HCT116 (cell line): ENCODE results near the gene MZB1. TPM values are rescaled to one million over a fixed set of nuclear protein-coding genes. Genes with fewer than 3 reads are reported as not detected.

Experiments
- ATAC-seq: fragments of 200-7000 bp; cut with Tn5 transposase; 2 replicates; pipeline ENCODE4 v1.9.1; 2020; ENCODE audit warnings: mild to moderate bottlenecking, moderate library complexity
- BruUV-seq: library from RNA; stranded (reverse); fragments of 400-500 nt; replicated peaks from 2 replicates; lab custom pipeline; 2021; lab: Mats Ljungman, UMichigan
- CTCF ChIA-PET: fragments of 300-600 bp; sonication (Branson Sonifier 250); formaldehyde crosslinking; loops from one replicate; lab custom pipeline; 2021; ENCODE audit warnings: antibody characterized with exemption; lab: Charles Lee
- POLR2A ChIA-PET: fragments of 300-600, 350-600 bp; sonication (Branson Sonifier 250); formaldehyde crosslinking; loops from one replicate; lab custom pipeline; 2021; ENCODE audit warnings: antibody characterized with exemption; lab: Charles Lee
- RAD21 ChIA-PET, 2 experiments: fragments of 300-600 bp; sonication (Branson Sonifier 250); formaldehyde crosslinking; loops; one replicate each; lab custom pipeline; 2023; ENCODE audit warnings: low total read pairs in 2 of 2; ENCODE audit not compliant: uncharacterized antibody in 2 of 2, unreplicated experiment in 2 of 2, low non-redundant PET in 1 of 2; lab: Charles Lee
- DNase-seq: peaks from one replicate; pipeline ENCODE4 v3.0.0-alpha.2; 2010; ENCODE audit warnings: low read depth, low spot score
- H2AFZ ChIP-seq: fragments of 200-600 bp; shearing (Covaris generic), sonication (generic); 2 replicates; pipeline ENCODE4 v1.6.1; 2017; ENCODE audit warnings: low read depth, mixed run types, mixed read lengths, antibody characterized with exemption, low read length; ENCODE audit not compliant: poor library complexity, severe bottlenecking
- H3K27ac ChIP-seq: 2 replicates; pipeline ENCODE4 v1.5.1; 2012; ENCODE audit warnings: low read depth, low read length
- H3K27me3 ChIP-seq: fragments of 200-600 bp; sonication (generic); 2 replicates; pipeline ENCODE4 v1.6.1; 2016; ENCODE audit warnings: mixed run types, low read length, mixed read lengths; ENCODE audit not compliant: insufficient read depth
- H3K36me3 ChIP-seq, 2 experiments: fragments of 200-500 bp in 1 of 2; fragments of 200-600 bp in 1 of 2; sonication (Bioruptor generic) in 1 of 2; sonication (generic) in 1 of 2; 2 replicates each; pipeline versions ENCODE4 v1.5.1 to v1.6.1; 2014 to 2016; ENCODE audit warnings: low read length in 2 of 2, inconsistent platforms in 1 of 2, mixed read lengths in 1 of 2, mixed run types in 1 of 2; ENCODE audit not compliant: insufficient read depth in 2 of 2, control insufficient read depth in 1 of 2
- H3K4me1 ChIP-seq, 2 experiments: fragments of 200-600 bp in 1 of 2; sonication (generic) in 1 of 2; 2 replicates each; pipeline versions ENCODE4 v1.5.1 to v1.6.1; 2012 to 2017; ENCODE audit warnings: low read length in 2 of 2, inconsistent platforms in 1 of 2, mild to moderate bottlenecking in 1 of 2, mixed read lengths in 1 of 2, mixed run types in 1 of 2, moderate library complexity in 1 of 2; ENCODE audit not compliant: insufficient read depth in 2 of 2, control insufficient read depth in 1 of 2
- H3K4me2 ChIP-seq: fragments of 200-600 bp; sonication (generic); 2 replicates; pipeline ENCODE4 v1.6.1; 2017; ENCODE audit warnings: mixed run types, low read length, mixed read lengths
- H3K4me3 ChIP-seq, 2 experiments: fragments of 200-600 bp in 1 of 2; sonication (generic) in 1 of 2; replicated peaks in 1 of 2; 2 replicates each; pipeline ENCODE4 v1.5.1; 2011 to 2016; ENCODE audit warnings: low read length in 2 of 2, control low read depth in 1 of 2, low read depth in 1 of 2, mild to moderate bottlenecking in 1 of 2, mixed read lengths in 1 of 2, mixed run types in 1 of 2
- H3K79me2 ChIP-seq: fragments of 200-600 bp; sonication (generic); 2 replicates; pipeline ENCODE4 v1.6.1; 2017; ENCODE audit warnings: mild to moderate bottlenecking, mixed run types, low read length, moderate library complexity, mixed read lengths; ENCODE audit not compliant: insufficient read depth
- H3K9ac ChIP-seq: fragments of 200-600 bp; sonication (generic); 2 replicates; pipeline ENCODE4 v1.6.1; 2016; ENCODE audit warnings: low read length, mixed read lengths
- H3K9me2 ChIP-seq: fragments of 200-600 bp; sonication (generic), shearing (Covaris generic); 2 replicates; pipeline ENCODE4 v1.6.1; 2017; ENCODE audit warnings: mixed run types, mild to moderate bottlenecking, moderate library complexity; ENCODE audit not compliant: insufficient read depth
- H3K9me3 ChIP-seq, 2 experiments: fragments of 200-500 bp in 1 of 2; fragments of 200-600 bp in 1 of 2; sonication (Bioruptor generic) in 1 of 2; sonication (generic) in 1 of 2; 2 replicates each; pipeline ENCODE4 v1.6.1; 2014 to 2017; ENCODE audit warnings: low read length in 2 of 2, mixed read lengths in 2 of 2, inconsistent platforms in 1 of 2, low read depth in 1 of 2, mild to moderate bottlenecking in 1 of 2, mixed run types in 1 of 2, moderate library complexity in 1 of 2; ENCODE audit not compliant: control insufficient read depth in 1 of 2, insufficient read depth in 1 of 2
- H4K20me1 ChIP-seq: fragments of 200-600 bp; sonication (generic), shearing (Covaris generic); 2 replicates; pipeline ENCODE4 v1.6.1; 2017; ENCODE audit warnings: mixed run types, mild to moderate bottlenecking, moderate library complexity; ENCODE audit not compliant: insufficient read depth
- CTCF ChIP-seq, 3 experiments: fragments of 200-600 bp in 1 of 3; sonication (generic) in 1 of 3; IDR thresholded peaks in 2 of 3; conservative IDR thresholded peaks in 1 of 3; 2 replicates each; pipeline ENCODE4 v1.5.1; 2012 to 2017; ENCODE audit warnings: low read depth in 2 of 3, low read length in 2 of 3, antibody characterized with exemption in 1 of 3, borderline replicate concordance in 1 of 3, control low read depth in 1 of 3, mild to moderate bottlenecking in 1 of 3, mixed read lengths in 1 of 3, mixed run types in 1 of 3, moderate library complexity in 1 of 3; ENCODE audit not compliant: insufficient read depth in 1 of 3
- EGR1 ChIP-seq: IDR thresholded peaks from 2 replicates; pipeline ENCODE4 v1.6.1; 2012; ENCODE audit warnings: low read depth
- ELF1 ChIP-seq: IDR thresholded peaks from 2 replicates; pipeline ENCODE4 v1.6.1; 2012; ENCODE audit warnings: low read depth, borderline replicate concordance
- EZH2 ChIP-seq: fragments of 200-600 bp; sonication (generic); IDR thresholded peaks from 2 replicates; pipeline ENCODE4 v1.6.1; 2017; ENCODE audit warnings: antibody characterized with exemption, mixed run types
- FOSL1 ChIP-seq: IDR thresholded peaks from 2 replicates; pipeline ENCODE4 v1.6.1; 2012; ENCODE audit warnings: low read depth
- JUND ChIP-seq: IDR thresholded peaks from 2 replicates; pipeline ENCODE4 v1.6.1; 2012
- MAX ChIP-seq: IDR thresholded peaks from 2 replicates; pipeline ENCODE4 v1.6.1; 2012
- POLR2A ChIP-seq: IDR thresholded peaks from 2 replicates; pipeline ENCODE4 v1.7.0; 2011; ENCODE audit warnings: borderline replicate concordance; ENCODE audit not compliant: insufficient read depth, insufficient read length; ENCODE audit errors: extremely low read depth
- RAD21 ChIP-seq: IDR thresholded peaks from 2 replicates; pipeline ENCODE4 v1.6.1; 2012; ENCODE audit warnings: low read depth, mild to moderate bottlenecking
- SIN3A ChIP-seq: IDR thresholded peaks from 2 replicates; pipeline ENCODE4 v1.6.1; 2012; ENCODE audit warnings: low read depth
- SP1 ChIP-seq: IDR thresholded peaks from 2 replicates; pipeline ENCODE4 v1.6.1; 2012; ENCODE audit warnings: low read depth
- SRF ChIP-seq: IDR thresholded peaks from 2 replicates; pipeline ENCODE4 v1.6.1; 2012; ENCODE audit warnings: low read depth
- TCF7L2 ChIP-seq: IDR thresholded peaks from 2 replicates; pipeline ENCODE4 v1.7.0; 2011; ENCODE audit warnings: borderline replicate concordance, inconsistent platforms; ENCODE audit not compliant: insufficient read depth, insufficient read length; ENCODE audit errors: extremely low read depth
- ZBTB33 ChIP-seq: IDR thresholded peaks from 2 replicates; pipeline ENCODE4 v1.6.1; 2011; ENCODE audit warnings: mild to moderate bottlenecking, low read length, moderate library complexity; ENCODE audit not compliant: insufficient replicate concordance; ENCODE audit errors: extremely low read depth
- ZFX ChIP-seq: fragments of 450-650 bp; IDR thresholded peaks from 2 replicates; pipeline ENCODE4 v1.6.1; 2017
- intact Hi-C: fragments of 100-400 bp; cut with micrococcal nuclease; formaldehyde crosslinking; loops from 2 replicates; pipeline ENCODE4 v1.10.0; 2022
- total RNA-seq: library from RNA; stranded (reverse); gene quantifications from one replicate; pipeline ENCODE4 v1.2.1, GENCODE V29; 2021; ENCODE audit not compliant: unreplicated experiment

Gene MZB1
- total RNA-seq, 1 experiment from 2014 or later: 0.81 TPM

- Histone ChIP-seq H3K27me3 (no peaks in the 10 kb centered on the region), H3K9me2 (no peaks in the 10 kb centered on the region), H3K27ac (0 out of 2 replicates have a peak overlapping the region, but pooled peaks have one; percentile 68), H3K4me1 (peaks cover 28 to 29% of the 10 kb centered on the region in 2 experiments), H3K36me3 (peaks cover 2 to 13% of the 10 kb centered on the region in 2 experiments; a peak in 2 of 4 replicates), H3K9me3 (no peaks in the 10 kb centered on the region), H3K4me3 (no peak overlapping the region), H3K9ac (no peak overlapping the region), H3K79me2 (no peaks in the 10 kb centered on the region), H4K20me1 (no peaks in the 10 kb centered on the region), H2AFZ (no peak overlapping the region), H3K4me2 (no peak overlapping the region)
- intact Hi-C loops: loop anchor here (10.0 kb wide), 1 partner anchor 180 kb away; the partner anchor contains the start of gene SIL1
- RAD21 ChIA-PET: no interaction called here
- TF ChIP-seq SRF: no peak
- no peak for TF ChIP-seq EZH2
- DNase-seq: no peak
- POLR2A ChIA-PET: interaction anchor here (1.2 kb wide), 1 partner anchor 33 kb away, joined by 5 read pairs; no protein-coding TSS in a partner anchor
- CTCF ChIA-PET: no interaction called here
- BruUV-seq: no TSS peak
- ATAC-seq: no peak
These were observed 14.8 kb downstream of the MZB1 start for GRCh38 chr5:139374909-139375308.

GRCh38 chr5:139371482-139372435 lies 18.0 kb downstream of the MZB1 start:
- H3K27ac ChIP-seq: peak overlapping the region; percentile 3; the same call in 1 of the 2 replicates
- intact Hi-C loops: loop anchor here (10.0 kb wide), 1 partner anchor 177 kb away; the partner anchor contains the start of gene SIL1
- H3K9ac ChIP-seq: no peak overlapping the region
- no peaks in the 10 kb centered on the region for H3K9me3 ChIP-seq
- H3K4me2 ChIP-seq: no peak overlapping the region
- no peaks in the 10 kb centered on the region for H3K79me2 ChIP-seq
- H3K4me3 ChIP-seq: no peak overlapping the region
- H3K9me2 ChIP-seq: no peaks in the 10 kb centered on the region
- POLR2A ChIA-PET: interaction anchor here (1.1 kb wide), 1 partner anchor 30 kb away, joined by 3 read pairs; the partner anchor contains the start of gene PAIP2
- DNase-seq: no peak
- H3K36me3 ChIP-seq: peaks cover 12 to 20% of the 10 kb centered on the region in 2 experiments; a peak in 3 of 4 replicates
- ATAC-seq: no peak
- H3K27me3 ChIP-seq: no peaks in the 10 kb centered on the region
- peaks cover 28 to 29% of the 10 kb centered on the region in 2 experiments for H3K4me1 ChIP-seq
- no peak overlapping the region for H2AFZ ChIP-seq
- RAD21 ChIA-PET: no interaction called here
- CTCF ChIA-PET: no interaction called here
- BruUV-seq: no TSS peak
- H4K20me1 ChIP-seq: no peaks in the 10 kb centered on the region
- TF ChIP-seq ELF1 (no peak), SIN3A (no peak), TCF7L2 (no peak), ZFX (no peak), MAX (no peak), POLR2A (no peak), CTCF (IDR thresholded peaks at IDR 0.05 in 2 of 3, conservative IDR thresholded peaks at IDR 0.05 in 1 of 3; ENCODE audit: borderline replicate concordance in 1 of 3, insufficient read depth in 1 of 3, low read depth in 2 of 3, low read length in 2 of 3) (no peak), ZBTB33 (no peak), EGR1 (no peak), EZH2 (no peak), SP1 (no peak), RAD21 (no peak), FOSL1 (no peak), JUND (no peak)
